Measurements from ENCODE around the gene SERPINE1. TPM values are rescaled to one million over a fixed set of nuclear protein-coding genes. Genes with fewer than 3 reads are reported as not detected.

The SERPINE1 gene
- total RNA-seq, 2 donors from 2014 or later, result 3.7 to 24.4 TPM

- Histone ChIP-seq H3K27ac (no peak overlapping the region), H3K4me3 (no peak overlapping the region), H3K27me3 (replicated peaks; ENCODE audit: insufficient read depth) (peaks cover 43% of the 10 kb centered on the region), H3K36me3 (no peaks in the 10 kb centered on the region), H3K9me3 (no peaks in the 10 kb centered on the region), H3K4me1 (replicated peaks) (peaks cover 5% of the 10 kb centered on the region)
- TF ChIP-seq POLR2AphosphoS5 (IDR thresholded peaks at IDR 0.05) (no peak), POLR2A (IDR thresholded peaks at IDR 0.05) (no peak), CTCF (IDR thresholded peaks at IDR 0.05) (no peak)
- intact Hi-C loops (cut with DNase I), result no loop called here
- WGBS, result 3% methylated on average over 16 of the region's 16 CpGs
- DNase-seq (ENCODE audit: low spot score), result no peak
Measured at GRCh38 chr7:101173752-101174244, 46.9 kb downstream of the SERPINE1 start.

- Histone ChIP-seq H3K9me3 (no peaks in the 10 kb centered on the region), H3K4me1 (replicated peaks) (peaks cover 5% of the 10 kb centered on the region), H3K27me3 (replicated peaks; ENCODE audit: insufficient read depth) (peaks cover 43% of the 10 kb centered on the region), H3K4me3 (no peak overlapping the region), H3K36me3 (no peaks in the 10 kb centered on the region), H3K27ac (no peak overlapping the region)
- no peak for DNase-seq (ENCODE audit: low spot score)
- TF ChIP-seq POLR2AphosphoS5 (IDR thresholded peaks at IDR 0.05) (no peak), CTCF (IDR thresholded peaks at IDR 0.05) (no peak), POLR2A (IDR thresholded peaks at IDR 0.05) (no peak)
- 6% methylated on average over 26 of the region's 28 CpGs for WGBS
- intact Hi-C loops (cut with DNase I), result no loop called here
Measured at GRCh38 chr7:101174322-101174854, 47.5 kb downstream of the SERPINE1 start.

- Histone ChIP-seq H3K4me3 (no peak overlapping the region), H3K4me1 (replicated peaks) (peaks cover 5% of the 10 kb centered on the region), H3K36me3 (no peaks in the 10 kb centered on the region), H3K9me3 (no peaks in the 10 kb centered on the region), H3K27me3 (replicated peaks; ENCODE audit: insufficient read depth) (peaks cover 48% of the 10 kb centered on the region), H3K27ac (no peak overlapping the region)
- no peak for TF ChIP-seq POLR2A (IDR thresholded peaks at IDR 0.05)
- TF ChIP-seq CTCF (IDR thresholded peaks at IDR 0.05), result no peak
- no peak for TF ChIP-seq POLR2AphosphoS5 (IDR thresholded peaks at IDR 0.05)
- WGBS, result 28% methylated on average over 3 of the region's 3 CpGs
- intact Hi-C loops (cut with DNase I), result no loop called here
- DNase-seq (ENCODE audit: low spot score), result no peak
Measured at GRCh38 chr7:101175664-101176063, 48.8 kb downstream of the SERPINE1 start.

- Histone ChIP-seq H3K36me3 (no peaks in the 10 kb centered on the region), H3K27ac (no peak overlapping the region), H3K4me1 (replicated peaks) (no peaks in the 10 kb centered on the region), H3K27me3 (replicated peaks; ENCODE audit: insufficient read depth) (peaks cover 30% of the 10 kb centered on the region), H3K9me3 (no peaks in the 10 kb centered on the region), H3K4me3 (no peak overlapping the region)
- intact Hi-C loops (cut with DNase I), result no loop called here
- WGBS, result 65% methylated on average over 2 of the region's 2 CpGs
- DNase-seq (ENCODE audit: low spot score), result no peak
- TF ChIP-seq POLR2AphosphoS5 (IDR thresholded peaks at IDR 0.05) (no peak), CTCF (IDR thresholded peaks at IDR 0.05) (no peak), POLR2A (IDR thresholded peaks at IDR 0.05) (no peak)
Measured at GRCh38 chr7:101177644-101178043, 50.7 kb downstream of the SERPINE1 start.

- Histone ChIP-seq H3K4me3 (no peak overlapping the region), H3K27me3 (replicated peaks; ENCODE audit: insufficient read depth) (peaks cover 22% of the 10 kb centered on the region), H3K36me3 (no peaks in the 10 kb centered on the region), H3K9me3 (no peaks in the 10 kb centered on the region), H3K27ac (no peak overlapping the region), H3K4me1 (replicated peaks) (no peaks in the 10 kb centered on the region)
- no peak for DNase-seq (ENCODE audit: low spot score)
- intact Hi-C loops (cut with DNase I), result no loop called here
- TF ChIP-seq POLR2AphosphoS5 (IDR thresholded peaks at IDR 0.05) (no peak), POLR2A (IDR thresholded peaks at IDR 0.05) (no peak), CTCF (IDR thresholded peaks at IDR 0.05) (no peak)
- WGBS, result under 1% methylated on average over 19 of the region's 20 CpGs
Measured at GRCh38 chr7:101179117-101179516, 52.2 kb downstream of the SERPINE1 start.

Measured in prostate gland (tissue), 2 donors.